IMR-90 (cell line): Measurements from ENCODE around the gene RCC1. TPM values are rescaled to one million over a fixed set of nuclear protein-coding genes. Genes with fewer than 3 reads are reported as not detected.
"Not testable (repeated sequence)": the region's sequence is repeated elsewhere in the genome, so short reads cannot be mapped to it uniquely, and the experiment has no call there.

Source experiments
- ATAC-seq: fragments of 200-7000 bp; cut with Tn5 transposase; 2 replicates; pipeline ENCODE4 v1.9.1; 2020; ENCODE audit warnings: low read depth, mild to moderate bottlenecking, moderate library complexity
- BruUV-seq: library from RNA; stranded (reverse); fragments of 400-500 nt; replicated peaks from 2 replicates; lab custom pipeline; 2021; lab: Mats Ljungman, UMichigan
- CTCF ChIA-PET: fragments of 300-600 bp; formaldehyde crosslinking; extraction: SDS; loops from one replicate; lab custom pipeline; 2021; ENCODE audit warnings: antibody characterized with exemption; lab: Yijun Ruan, JAX
- POLR2A ChIA-PET: fragments of 300-600 bp; sonication (Branson Sonifier 250); formaldehyde crosslinking; loops from one replicate; lab custom pipeline; 2022; ENCODE audit warnings: antibody characterized with exemption; ENCODE audit not compliant: unreplicated experiment; lab: Charles Lee
- DNase-seq: peaks from one replicate; pipeline ENCODE4 v3.0.0; 2013
- H2AFZ ChIP-seq: replicated peaks from 2 replicates; pipeline ENCODE3; 2013; ENCODE audit warnings: low read length, mild to moderate bottlenecking; ENCODE audit not compliant: poor library complexity
- H2AK5ac ChIP-seq: 2 replicates; pipeline ENCODE4 v1.6.1; 2013; ENCODE audit warnings: low read depth, low read length, inconsistent platforms
- H2AK9ac ChIP-seq: replicated peaks from 2 replicates; pipeline ENCODE3; 2013; ENCODE audit warnings: mild to moderate bottlenecking, low read depth, low read length, moderate library complexity; ENCODE audit not compliant: poor library complexity
- H2BK120ac ChIP-seq: 2 replicates; pipeline ENCODE4 v1.6.1; 2013; ENCODE audit warnings: low read depth, low read length, inconsistent platforms
- H2BK15ac ChIP-seq: 3 replicates; pipeline ENCODE4 v1.6.1; 2013; ENCODE audit warnings: low read depth, low read length, inconsistent platforms
- H2BK20ac ChIP-seq: 2 replicates; pipeline ENCODE4 v1.6.1; 2013; ENCODE audit warnings: low read depth, mild to moderate bottlenecking, inconsistent platforms, low read length, moderate library complexity
- H2BK5ac ChIP-seq: 2 replicates; pipeline ENCODE4 v1.6.1; 2013; ENCODE audit warnings: mild to moderate bottlenecking, low read depth, low read length, inconsistent platforms; ENCODE audit not compliant: poor library complexity, severe bottlenecking
- H3K14ac ChIP-seq: replicated peaks from 2 replicates; pipeline ENCODE4 v1.6.1; 2013; ENCODE audit warnings: low read depth, low read length, inconsistent platforms
- H3K18ac ChIP-seq: 2 replicates; pipeline ENCODE4 v1.6.1; 2013; ENCODE audit warnings: low read depth, low read length, control low read depth
- H3K23ac ChIP-seq: 2 replicates; pipeline ENCODE4 v1.6.1; 2013; ENCODE audit warnings: low read depth, low read length, inconsistent platforms
- H3K27ac ChIP-seq: 2 replicates; pipeline ENCODE4 v1.5.1; 2013; ENCODE audit warnings: mild to moderate bottlenecking, control low read depth, low read length; ENCODE audit not compliant: insufficient read depth
- H3K27me3 ChIP-seq: 2 replicates; pipeline ENCODE4 v1.6.1; 2013; ENCODE audit warnings: low read length; ENCODE audit not compliant: control insufficient read depth, insufficient read depth
- H3K36me3 ChIP-seq: 2 replicates; pipeline ENCODE4 v1.6.1; 2013; ENCODE audit warnings: low read length, mixed read lengths; ENCODE audit not compliant: control insufficient read depth, insufficient read depth
- H3K4ac ChIP-seq: 2 replicates; pipeline ENCODE4 v1.6.1; 2013; ENCODE audit warnings: low read depth, low read length, inconsistent platforms
- H3K4me1 ChIP-seq: 2 replicates; pipeline ENCODE4 v1.6.1; 2013; ENCODE audit warnings: low read length, mixed read lengths; ENCODE audit not compliant: control insufficient read depth, insufficient read depth
- H3K4me2 ChIP-seq: 2 replicates; pipeline ENCODE4 v1.6.1; 2013; ENCODE audit warnings: low read depth, mild to moderate bottlenecking, control low read depth, low read length, moderate library complexity
- H3K4me3 ChIP-seq: 2 replicates; pipeline ENCODE4 v1.5.1; 2013; ENCODE audit warnings: low read depth, mild to moderate bottlenecking, control low read depth, low read length, moderate library complexity; ENCODE audit not compliant: insufficient read depth
- H3K56ac ChIP-seq: 2 replicates; pipeline ENCODE4 v1.6.1; 2013; ENCODE audit warnings: low read length, inconsistent platforms; ENCODE audit not compliant: insufficient read depth; ENCODE audit errors: extremely low read depth
- H3K79me1 ChIP-seq, 2 experiments: 2 replicates each; pipeline ENCODE4 v1.6.1; 2013; ENCODE audit warnings: low read length in 2 of 2, inconsistent platforms in 1 of 2, low read depth in 1 of 2
- H3K9ac ChIP-seq: 2 replicates; pipeline ENCODE4 v1.6.1; 2013; ENCODE audit warnings: low read depth, low read length, control low read depth
- H3K9me1 ChIP-seq: 2 replicates; pipeline ENCODE4 v1.6.1; 2013; ENCODE audit warnings: low read length, inconsistent platforms; ENCODE audit not compliant: insufficient read depth
- H3K9me3 ChIP-seq: 2 replicates; pipeline ENCODE4 v1.6.1; 2013; ENCODE audit warnings: low read length; ENCODE audit not compliant: control insufficient read depth, insufficient read depth
- H4K20me1 ChIP-seq: 2 replicates; pipeline ENCODE4 v1.6.1; 2013; ENCODE audit warnings: low read length, inconsistent platforms; ENCODE audit not compliant: insufficient read depth
- H4K5ac ChIP-seq: 2 replicates; pipeline ENCODE4 v1.6.1; 2013; ENCODE audit warnings: mild to moderate bottlenecking, low read depth, low read length, control low read depth
- H4K8ac ChIP-seq, 2 experiments: 2 replicates each; pipeline ENCODE4 v1.6.1; 2013; ENCODE audit warnings: low read depth in 2 of 2, low read length in 2 of 2, control low read depth in 1 of 2, inconsistent platforms in 1 of 2
- H4K91ac ChIP-seq: 2 replicates; pipeline ENCODE4 v1.6.1; 2013; ENCODE audit warnings: low read depth, low read length, inconsistent platforms; ENCODE audit not compliant: insufficient read depth
- WGBS, 2 experiments: methylation state at CpG; one replicate each; pipeline versions ENCODE4 v1.1.5 to v1.1.7; 2013; ENCODE audit warnings: missing lambda C conversion rate in 2 of 2; ENCODE audit not compliant: insufficient read length in 1 of 2; ENCODE audit errors: extremely low coverage in 2 of 2; 5-methylcytosine and 5-hydroxymethylcytosine counted together
- dilution Hi-C: fragments of 300-500 bp; cut with HindIII; formaldehyde crosslinking; loops from one replicate; pipeline ENCODE4 v1.14.3; 2018; ENCODE audit warnings: low sequenced_read_pairs; ENCODE audit not compliant: unreplicated experiment
- in situ Hi-C: fragments of 300-500 bp; cut with MboI; formaldehyde crosslinking; loops from 3 replicates; pipeline ENCODE4 v1.14.3; 2019; ENCODE audit warnings: low sequenced_read_pairs, inconsistent platforms, mixed read lengths
- intact Hi-C: fragments of 100-400 bp; cut with micrococcal nuclease; formaldehyde crosslinking; loops from 2 replicates; pipeline ENCODE4 v1.10.0; 2022
- polyA plus RNA-seq, 3 experiments: library from polyadenylated mRNA; depleted of rRNA; stranded (reverse); fragments of >200 nt; gene quantifications; 2 replicates each; pipeline ENCODE4 v1.2.3, GENCODE V29; 2012; ENCODE audit warnings: low replicate concordance in 1 of 3
- total RNA-seq: library from RNA; depleted of rRNA; stranded (reverse); fragments of >200 nt; gene quantifications from 2 replicates; pipeline ENCODE4 v1.2.3, GENCODE V29; 2012

The RCC1 gene
- total and polyA plus RNA-seq, 2 of the 4 experiments (the other 2 are of a cell fraction) = 33.2 to 43.9 TPM

DNA sequence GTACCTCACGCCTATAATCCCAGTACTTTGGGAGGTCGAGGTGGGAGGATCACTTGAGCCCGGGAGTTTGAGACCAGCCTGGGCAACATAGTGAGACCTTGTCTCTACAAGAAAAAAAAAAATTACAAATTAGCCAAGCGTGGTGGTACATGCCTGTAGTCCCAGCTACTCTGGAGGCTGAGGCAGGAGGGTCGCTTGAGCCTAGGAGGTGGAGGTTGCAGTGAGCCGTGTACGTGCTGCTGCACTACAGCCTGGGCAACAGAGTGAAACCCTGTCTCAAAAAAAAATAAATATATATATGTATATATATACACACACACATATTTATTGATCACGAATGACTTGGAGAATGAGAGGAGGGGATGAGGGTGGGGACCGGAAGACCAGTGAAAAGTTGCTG is 16.7 kb downstream of the RCC1 start:
- H2BK20ac ChIP-seq, in situ Hi-C loops, H3K4ac ChIP-seq, H2AFZ ChIP-seq, H2AK9ac ChIP-seq, H3K23ac ChIP-seq, H3K36me3 ChIP-seq, ATAC-seq, H3K4me2 ChIP-seq, H4K91ac ChIP-seq, H2BK15ac ChIP-seq, DNase-seq, H3K9me3 ChIP-seq, CTCF ChIA-PET, H3K56ac ChIP-seq, H3K9me1 ChIP-seq, H3K18ac ChIP-seq, dilution Hi-C loops, POLR2A ChIA-PET, H3K14ac ChIP-seq, H3K4me1 ChIP-seq, H2BK5ac ChIP-seq, H3K9ac ChIP-seq, intact Hi-C loops, H2AK5ac ChIP-seq, BruUV-seq, H3K27ac ChIP-seq, H4K5ac ChIP-seq, H3K27me3 ChIP-seq, H2BK120ac ChIP-seq, H4K8ac ChIP-seq, H3K4me3 ChIP-seq: not testable (repeated sequence)
- WGBS, 2 experiments = no CpG with 5 or more reads among the region's 9 CpGs
- H3K79me1 ChIP-seq = peaks cover 34 to 79% of the 10 kb centered on the region in 2 experiments
- H4K20me1 ChIP-seq = peaks cover 17% of the 10 kb centered on the region

DNA sequence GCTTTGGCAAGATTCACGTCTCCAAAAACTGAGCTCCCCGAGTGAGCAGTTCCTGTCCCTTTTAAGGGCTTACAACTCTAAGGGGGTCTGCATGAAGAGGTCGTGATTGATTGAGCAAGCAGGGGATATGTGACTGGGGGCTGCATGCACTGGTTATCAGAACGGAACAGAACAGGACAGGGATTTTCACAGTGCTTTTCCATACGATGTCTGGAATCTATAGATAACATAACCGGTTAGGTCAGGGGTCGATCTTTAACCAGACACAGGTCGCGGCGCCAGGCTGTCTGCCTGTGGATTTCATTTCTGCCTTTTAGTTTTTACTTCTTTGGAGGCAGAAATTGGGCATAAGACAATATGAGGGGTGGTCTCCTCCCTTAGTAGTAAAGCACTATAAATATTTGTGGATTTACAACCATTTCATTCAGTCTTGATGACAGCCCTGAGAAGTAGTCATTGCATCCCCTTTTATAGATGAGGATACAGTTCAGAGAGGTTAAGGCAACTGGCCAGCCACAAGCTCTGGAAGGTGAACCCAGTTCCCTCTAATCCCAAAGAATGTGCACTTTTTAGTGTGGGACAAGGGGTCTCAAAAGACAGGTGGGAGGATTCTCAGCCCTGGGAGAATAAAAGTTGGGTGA is 19.3 kb downstream of the RCC1 start:
- H3K79me1 ChIP-seq = peaks cover 22 to 61% of the 10 kb centered on the region in 2 experiments

More for the DNA sequence above, 19.3 kb downstream of the RCC1 start:
- H3K27ac ChIP-seq, H4K8ac ChIP-seq, H2BK120ac ChIP-seq, H2AK5ac ChIP-seq, H3K27me3 ChIP-seq, H2BK15ac ChIP-seq, H3K36me3 ChIP-seq, H3K4ac ChIP-seq, BruUV-seq, H2BK20ac ChIP-seq, H4K5ac ChIP-seq, H3K9me3 ChIP-seq, H2AFZ ChIP-seq, DNase-seq, intact Hi-C loops, H3K4me2 ChIP-seq, dilution Hi-C loops, in situ Hi-C loops, H3K14ac ChIP-seq, H3K56ac ChIP-seq, H3K23ac ChIP-seq, H3K4me1 ChIP-seq, H4K91ac ChIP-seq, ATAC-seq, CTCF ChIA-PET, H4K20me1 ChIP-seq, H3K18ac ChIP-seq, POLR2A ChIA-PET, H3K9ac ChIP-seq, H2AK9ac ChIP-seq, H3K9me1 ChIP-seq, H2BK5ac ChIP-seq, H3K4me3 ChIP-seq: not testable (repeated sequence)
- no CpG with 5 or more reads among the region's 10 CpGs for WGBS, 2 experiments
